Stimulated activated naive CD4-positive, alpha-beta T cell treated with Interleukin-2 at 50 U/mL for 16 hours (primary cell): ENCODE measurements around the gene RGS8.

Experiments used
- DNase-seq: peaks from one replicate; lab custom pipeline; 2025; lab: John Stamatoyannopoulos, UW

Gene RGS8

GRCh38 chr1:182684116-182684828 is at the start of gene RGS8:
TSS of gene RGS8 (minus strand) at chr1:182684587. CDS start at chr1:182669649, 14,938 bp downstream.
- DNase-seq, result no peak

- no peak for DNase-seq
These were observed 47.6 kb upstream of the RGS8 start for GRCh38 chr1:182731852-182732575.

- DNase-seq, result no peak
These were observed 42.5 kb upstream of the RGS8 start for GRCh38 chr1:182726912-182727311.

GRCh38 chr1:182725259-182726255 is 41.2 kb upstream of the RGS8 start:
- no peak for DNase-seq

- DNase-seq, result no peak
These were observed 39.8 kb upstream of the RGS8 start for GRCh38 chr1:182724215-182724614.

- DNase-seq, result no peak
These were observed 38.8 kb upstream of the RGS8 start for GRCh38 chr1:182723200-182723599.

GRCh38 chr1:182721525-182721924 is 37.1 kb upstream of the RGS8 start:
- no peak for DNase-seq

GRCh38 chr1:182720463-182720862 is 36.1 kb upstream of the RGS8 start:
- no peak for DNase-seq

- no peak for DNase-seq
These were observed 35.2 kb upstream of the RGS8 start for GRCh38 chr1:182719553-182719952.

- DNase-seq, result no peak
These were observed 33.9 kb upstream of the RGS8 start for GRCh38 chr1:182718311-182718710.

- DNase-seq, result no peak
These were observed 32.6 kb upstream of the RGS8 start for GRCh38 chr1:182716740-182717720.

GRCh38 chr1:182715531-182715930 is 31.1 kb upstream of the RGS8 start:
- DNase-seq, result no peak

GRCh38 chr1:182714546-182714945 is 30.2 kb upstream of the RGS8 start:
- no peak for DNase-seq

GRCh38 chr1:182713939-182714338 is 29.6 kb upstream of the RGS8 start:
- DNase-seq, result no peak

- DNase-seq, result no peak
These were observed 29.1 kb upstream of the RGS8 start for GRCh38 chr1:182713492-182713891.

- DNase-seq, result no peak
These were observed 25.5 kb upstream of the RGS8 start for GRCh38 chr1:182709855-182710254.

- DNase-seq, result no peak
These were observed 24.9 kb upstream of the RGS8 start for GRCh38 chr1:182709225-182709764.

GRCh38 chr1:182707122-182707521 is 22.7 kb upstream of the RGS8 start:
- no peak for DNase-seq

GRCh38 chr1:182704677-182705076 is 20.3 kb upstream of the RGS8 start:
- no peak for DNase-seq

- DNase-seq, result no peak
These were observed 19.2 kb upstream of the RGS8 start for GRCh38 chr1:182703539-182703938.
